PFSK-1 (cell line): ENCODE measurements around the gene CEP41. TPM values are rescaled to one million over a fixed set of nuclear protein-coding genes. Genes with fewer than 3 reads are reported as not detected.

Experiments used
- FOXP2 ChIP-seq: optimal IDR thresholded peaks from 2 replicates; pipeline ENCODE3; 2011; ENCODE audit warnings: borderline replicate concordance, control low read depth, inconsistent platforms; ENCODE audit not compliant: insufficient read depth; ENCODE audit errors: extremely low read length, extremely low read depth
- POLR2AphosphoS5 ChIP-seq: IDR thresholded peaks from 2 replicates; pipeline ENCODE4 v1.6.1; 2012; ENCODE audit warnings: low read depth, mild to moderate bottlenecking, control low read depth, low read length, moderate library complexity
- SIN3A ChIP-seq: IDR thresholded peaks from 2 replicates; pipeline ENCODE4 v1.6.1; 2012; ENCODE audit warnings: mild to moderate bottlenecking, low read length, moderate library complexity, borderline replicate concordance; ENCODE audit not compliant: insufficient read depth
- TAF1 ChIP-seq: IDR thresholded peaks from 2 replicates; pipeline ENCODE4 v1.6.1; 2012; ENCODE audit warnings: low read length, control low read depth, borderline replicate concordance; ENCODE audit not compliant: insufficient read depth
- polyA plus RNA-seq: library from polyadenylated mRNA; unstranded; fragments of >200 nt; gene quantifications from one replicate; pipeline ENCODE4 v1.2.1, GENCODE V29; 2012; ENCODE audit warnings: low read depth, missing spikeins; ENCODE audit not compliant: insufficient read length
- TF ChIP-seq, protein P1 (sequence below), 2 experiments: IDR thresholded peaks; 2 replicates each; pipeline versions ENCODE4 v1.6.1 to v1.8.0; 2011 to 2012; ENCODE audit warnings: low read depth in 2 of 2, low read length in 2 of 2, control low read depth in 1 of 2, inconsistent platforms in 1 of 2, mild to moderate bottlenecking in 1 of 2, moderate library complexity in 1 of 2; ENCODE audit not compliant: insufficient read depth in 1 of 2

CEP41 gene, protein sequence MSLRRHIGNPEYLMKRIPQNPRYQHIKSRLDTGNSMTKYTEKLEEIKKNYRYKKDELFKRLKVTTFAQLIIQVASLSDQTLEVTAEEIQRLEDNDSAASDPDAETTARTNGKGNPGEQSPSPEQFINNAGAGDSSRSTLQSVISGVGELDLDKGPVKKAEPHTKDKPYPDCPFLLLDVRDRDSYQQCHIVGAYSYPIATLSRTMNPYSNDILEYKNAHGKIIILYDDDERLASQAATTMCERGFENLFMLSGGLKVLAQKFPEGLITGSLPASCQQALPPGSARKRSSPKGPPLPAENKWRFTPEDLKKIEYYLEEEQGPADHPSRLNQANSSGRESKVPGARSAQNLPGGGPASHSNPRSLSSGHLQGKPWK
- 12.0 TPM for polyA plus RNA-seq

DNA sequence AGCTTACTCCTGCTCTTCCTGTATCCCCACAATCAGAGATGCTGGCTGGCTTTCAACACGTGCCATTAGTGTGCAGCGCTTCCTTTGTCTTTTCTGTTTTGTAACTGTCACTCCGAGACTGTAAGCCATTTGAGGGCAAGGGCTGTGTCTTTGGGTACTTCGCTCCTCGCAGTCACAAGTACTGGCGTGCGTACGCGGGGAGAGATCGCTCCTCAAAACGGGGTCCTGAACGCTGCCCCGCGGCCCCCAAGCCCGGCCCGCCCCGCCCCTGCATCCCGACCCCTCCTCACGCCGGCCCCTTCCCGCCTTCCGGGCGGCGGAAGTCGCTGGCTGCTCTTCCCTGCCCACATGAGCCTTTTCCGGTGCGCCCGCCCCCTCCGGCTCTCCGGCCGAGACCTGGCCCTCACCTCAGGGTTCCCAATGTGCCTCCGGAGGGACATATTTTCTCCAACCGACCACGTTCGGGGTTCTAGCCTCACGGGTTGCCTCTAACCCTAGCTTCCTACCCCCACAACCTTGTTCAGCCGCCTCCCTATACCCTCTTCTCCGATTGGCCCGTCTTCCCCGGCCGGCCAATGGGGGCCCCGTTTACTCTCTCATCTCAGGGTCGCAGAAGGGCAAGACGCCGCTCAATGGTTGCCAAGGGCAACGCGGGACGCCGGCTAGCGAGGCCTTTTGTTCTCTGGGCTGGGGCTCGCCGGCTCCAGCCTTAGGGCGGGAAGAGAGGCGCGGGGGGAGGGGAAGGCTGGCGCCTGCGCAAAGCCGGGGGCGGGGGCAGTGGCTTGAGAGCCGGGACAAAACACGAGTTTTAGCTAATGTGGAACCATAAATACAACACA is at the start of gene CEP41:
CEP41 (minus strand) TSS at position 490 of the 839 bp plus-strand sequence; CDS start at position 440, 50 bp downstream.
- TF ChIP-seq FOXP2 (no peak), POLR2AphosphoS5 (0 out of 2 replicates have a peak, but pooled peaks have one; percentile 3), TAF1 (0 out of 2 replicates have a peak, but pooled peaks have one; percentile 33), SIN3A (peak; percentile 90)

DNA sequence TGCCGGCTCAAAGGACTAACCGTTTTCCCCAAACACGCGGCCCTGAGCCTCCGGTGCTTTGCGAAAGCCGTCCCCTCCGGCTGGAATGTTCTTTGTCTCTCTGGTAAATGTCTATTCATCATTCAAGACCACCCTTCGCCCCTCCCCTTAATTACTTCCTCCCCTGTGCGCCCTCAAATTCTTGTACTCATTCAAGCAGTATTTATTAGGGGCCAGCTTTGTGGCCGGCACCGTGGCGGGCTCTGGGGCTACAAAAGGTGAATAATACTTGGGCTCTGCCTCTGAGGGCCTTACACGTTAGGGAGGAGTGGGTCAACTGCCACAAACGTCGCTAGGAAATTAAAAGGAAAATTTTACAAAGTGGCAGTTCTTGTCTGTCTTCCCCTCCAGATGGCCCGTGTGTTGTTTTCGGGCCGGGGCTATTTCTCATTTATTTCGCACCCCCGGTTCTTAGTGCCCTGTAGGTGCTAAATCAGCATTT is 49.5 kb upstream of the CEP41 start:
- TF ChIP-seq SIN3A (no peak), TAF1 (no peak), FOXP2 (no peak), POLR2AphosphoS5 (no peak)
- TF ChIP-seq, protein P1, sequence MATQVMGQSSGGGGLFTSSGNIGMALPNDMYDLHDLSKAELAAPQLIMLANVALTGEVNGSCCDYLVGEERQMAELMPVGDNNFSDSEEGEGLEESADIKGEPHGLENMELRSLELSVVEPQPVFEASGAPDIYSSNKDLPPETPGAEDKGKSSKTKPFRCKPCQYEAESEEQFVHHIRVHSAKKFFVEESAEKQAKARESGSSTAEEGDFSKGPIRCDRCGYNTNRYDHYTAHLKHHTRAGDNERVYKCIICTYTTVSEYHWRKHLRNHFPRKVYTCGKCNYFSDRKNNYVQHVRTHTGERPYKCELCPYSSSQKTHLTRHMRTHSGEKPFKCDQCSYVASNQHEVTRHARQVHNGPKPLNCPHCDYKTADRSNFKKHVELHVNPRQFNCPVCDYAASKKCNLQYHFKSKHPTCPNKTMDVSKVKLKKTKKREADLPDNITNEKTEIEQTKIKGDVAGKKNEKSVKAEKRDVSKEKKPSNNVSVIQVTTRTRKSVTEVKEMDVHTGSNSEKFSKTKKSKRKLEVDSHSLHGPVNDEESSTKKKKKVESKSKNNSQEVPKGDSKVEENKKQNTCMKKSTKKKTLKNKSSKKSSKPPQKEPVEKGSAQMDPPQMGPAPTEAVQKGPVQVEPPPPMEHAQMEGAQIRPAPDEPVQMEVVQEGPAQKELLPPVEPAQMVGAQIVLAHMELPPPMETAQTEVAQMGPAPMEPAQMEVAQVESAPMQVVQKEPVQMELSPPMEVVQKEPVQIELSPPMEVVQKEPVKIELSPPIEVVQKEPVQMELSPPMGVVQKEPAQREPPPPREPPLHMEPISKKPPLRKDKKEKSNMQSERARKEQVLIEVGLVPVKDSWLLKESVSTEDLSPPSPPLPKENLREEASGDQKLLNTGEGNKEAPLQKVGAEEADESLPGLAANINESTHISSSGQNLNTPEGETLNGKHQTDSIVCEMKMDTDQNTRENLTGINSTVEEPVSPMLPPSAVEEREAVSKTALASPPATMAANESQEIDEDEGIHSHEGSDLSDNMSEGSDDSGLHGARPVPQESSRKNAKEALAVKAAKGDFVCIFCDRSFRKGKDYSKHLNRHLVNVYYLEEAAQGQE (IDR thresholded peaks at IDR 0.05; ENCODE audit: insufficient read depth in 1 of 2, low read depth in 2 of 2, low read length in 2 of 2): no peak

DNA sequence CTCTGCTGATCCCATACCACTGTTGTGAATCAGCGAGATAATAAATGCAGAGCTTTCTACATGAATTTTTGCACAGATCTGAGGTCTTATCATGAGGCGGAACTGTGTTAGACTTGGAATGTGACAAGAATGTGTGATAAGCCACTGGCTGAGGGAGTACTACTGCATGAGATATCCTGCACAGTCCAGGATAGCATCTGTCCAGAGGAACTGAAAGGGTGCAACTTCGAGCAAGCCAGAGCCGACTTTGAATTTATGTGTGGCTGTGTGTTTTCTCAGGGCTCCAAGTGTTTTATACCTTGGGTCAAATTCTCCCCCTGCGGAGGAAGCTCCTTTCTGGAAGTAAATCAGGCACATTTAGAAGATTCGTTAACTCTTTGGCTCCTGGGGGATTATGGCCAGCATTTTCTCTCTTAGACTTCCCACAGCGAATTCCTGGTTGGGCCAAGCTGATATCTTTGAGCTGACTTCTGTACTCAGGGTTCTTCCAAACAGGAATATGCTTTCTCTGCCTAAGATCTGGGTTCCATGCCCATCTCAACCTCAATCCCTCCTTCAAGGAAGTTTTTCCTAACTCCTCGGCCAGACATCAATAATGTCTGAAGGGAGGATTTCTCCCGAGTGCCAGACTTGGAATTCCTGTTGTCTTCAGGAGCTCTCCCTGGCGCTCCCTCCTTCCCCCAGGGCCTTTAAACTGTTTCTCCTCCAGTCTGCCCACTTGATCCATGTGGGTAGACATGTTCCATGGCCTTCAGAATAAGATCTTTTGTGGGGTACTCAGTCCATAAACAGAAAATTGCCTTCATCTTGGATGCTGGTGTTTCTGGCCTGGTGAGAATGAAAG is 48.5 kb upstream of the CEP41 start:
- TF ChIP-seq SIN3A (no peak), POLR2AphosphoS5 (no peak), TAF1 (no peak), FOXP2 (no peak)

DNA sequence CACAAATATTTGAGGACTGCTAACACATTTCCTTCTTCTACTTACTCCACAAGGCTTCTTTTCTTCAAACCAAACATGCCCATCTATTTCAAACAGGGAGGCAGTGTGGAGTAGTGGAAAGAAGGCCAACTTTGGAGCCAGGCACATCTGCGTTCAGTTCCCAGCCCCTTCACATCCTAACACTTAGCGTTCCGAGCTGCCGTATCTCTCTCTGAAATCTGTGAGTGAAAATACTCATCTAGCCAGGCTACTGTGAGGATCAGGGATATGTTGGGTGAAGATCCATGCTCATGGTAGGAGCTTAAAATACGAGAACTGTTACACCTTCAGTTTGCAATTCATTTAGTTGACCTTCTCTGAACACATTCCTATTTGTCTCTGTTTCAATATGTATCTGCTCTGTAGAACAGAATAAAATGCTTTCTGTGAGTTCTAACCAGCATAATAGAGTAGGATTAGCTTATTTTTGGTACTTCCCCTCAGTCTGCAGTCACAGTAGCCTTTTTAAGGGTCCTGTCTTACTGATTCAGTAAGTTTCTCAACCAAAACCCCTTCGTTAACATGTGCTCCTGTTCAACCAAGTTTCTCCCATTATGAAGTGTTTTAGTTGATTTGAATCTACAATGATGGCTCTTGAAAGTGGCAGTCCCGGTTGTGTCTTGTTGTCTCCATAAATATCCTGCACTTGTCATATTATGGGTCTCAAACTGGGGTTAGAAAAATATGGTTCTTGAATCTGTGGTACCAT is 47.8 kb upstream of the CEP41 start:
- TF ChIP-seq TAF1 (no peak), FOXP2 (no peak), POLR2AphosphoS5 (no peak), SIN3A (no peak)
- TF ChIP-seq, protein P1 (IDR thresholded peaks at IDR 0.05; ENCODE audit: insufficient read depth in 1 of 2, low read depth in 2 of 2, low read length in 2 of 2): no peak

DNA sequence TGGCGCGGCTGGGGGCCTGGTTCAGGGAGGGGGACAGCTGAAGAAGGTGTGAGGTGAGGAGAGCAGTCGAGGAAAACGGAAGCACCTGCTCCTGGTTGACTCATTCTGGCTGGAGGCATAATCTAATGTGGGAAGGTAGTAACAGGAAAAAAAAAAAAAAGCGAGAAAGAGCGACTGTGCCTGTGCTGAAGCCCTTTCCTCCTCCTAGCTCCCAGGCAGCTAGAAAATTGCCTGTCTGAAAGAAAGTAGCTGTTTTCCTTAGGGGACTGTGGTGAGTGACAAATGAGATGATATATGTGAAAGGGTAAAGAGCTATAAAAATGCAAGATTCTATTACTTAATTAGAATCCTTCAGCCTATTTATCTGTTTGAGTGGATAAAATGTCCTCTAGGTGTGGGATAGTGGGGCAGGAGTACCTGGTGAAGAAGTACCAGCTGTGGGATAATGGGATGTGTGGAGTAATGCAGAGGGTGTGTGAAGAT is 46.2 kb upstream of the CEP41 start:
- TF ChIP-seq POLR2AphosphoS5 (no peak), TAF1 (no peak), FOXP2 (no peak)
- TF ChIP-seq, protein P1 (IDR thresholded peaks at IDR 0.05; ENCODE audit: insufficient read depth in 1 of 2, low read depth in 2 of 2, low read length in 2 of 2): no peak
